ENCODE data around the gene CYP2W1. TPM values are rescaled to one million over a fixed set of nuclear protein-coding genes. Genes with fewer than 3 reads are reported as not detected.

Gene CYP2W1
- total and polyA plus RNA-seq, 10 of the 15 experiments (the other 5 are each of a cell fraction or from before 2014, with no cell fraction given), result not detected

- TF ChIP-seq CTCF (IDR thresholded peaks at IDR 0.05 in 2 of 3, conservative IDR thresholded peaks at IDR 0.05 in 1 of 3; ENCODE audit: control insufficient read depth in 2 of 3, extremely low read depth in 1 of 3, insufficient read depth in 1 of 3, low read depth in 3 of 3, low read length in 3 of 3) (no peak), CEBPZ (IDR thresholded peaks at IDR 0.05; ENCODE audit: low read depth, low read length) (no peak), KLF5 (IDR thresholded peaks at IDR 0.05; ENCODE audit: partially characterized antibody) (no peak), ZZZ3 (IDR thresholded peaks at IDR 0.05; ENCODE audit: control insufficient read depth, insufficient read length, low read depth) (no peak), RAD21 (IDR thresholded peaks at IDR 0.05; ENCODE audit: insufficient read depth, low read depth, low read length) (no peak), SPI1 (IDR thresholded peaks at IDR 0.05; ENCODE audit: borderline replicate concordance, insufficient read depth, low read depth, low read length) (no peak), EP300 (IDR thresholded peaks at IDR 0.05; ENCODE audit: borderline replicate concordance in 1 of 2, control insufficient read depth in 1 of 2, low read depth in 2 of 2, low read length in 2 of 2) (peak; percentile 89 to 95), NRF1 (conservative IDR thresholded peaks at IDR 0.05; ENCODE audit: low read depth, low read length) (no peak), ZSCAN29 (IDR thresholded peaks at IDR 0.05) (no peak), HSF1 (IDR thresholded peaks at IDR 0.05; ENCODE audit: low read depth, low read length) (no peak), PRDM15 (CRISPR knock-in tag; IDR thresholded peaks at IDR 0.05) (no peak), RELB (IDR thresholded peaks at IDR 0.05; ENCODE audit: low read depth) (peak; percentile 81), MTA3 (IDR thresholded peaks at IDR 0.05; ENCODE audit: borderline replicate concordance, low read length) (peak; percentile 85), ATF2 (IDR thresholded peaks at IDR 0.05; ENCODE audit: low read length) (no peak; the same call in 1 of the 2 replicates)
Observed at GRCh38 chr7:1024331-1024841, 41.4 kb downstream of the CYP2W1 start (continued).
